H1 (cell line): Measurements from ENCODE around the gene PIK3CA. TPM values are rescaled to one million over a fixed set of nuclear protein-coding genes. Genes with fewer than 3 reads are reported as not detected.

Experiments
- CTCF ChIA-PET: fragments of 300-600 bp; sonication (Branson Sonifier 250); formaldehyde crosslinking; loops from one replicate; lab custom pipeline; 2021; ENCODE audit not compliant: partially characterized antibody; lab: Charles Lee
- POLR2A ChIA-PET: fragments of 300-600 bp; sonication (Branson Sonifier 250); formaldehyde crosslinking; loops from one replicate; lab custom pipeline; 2021; ENCODE audit warnings: inconsistent platforms; ENCODE audit not compliant: partially characterized antibody; lab: Charles Lee
- DNase-seq, 2 experiments: peaks; one replicate each; pipeline versions ENCODE4 v3.0.0 to v3.0.0-alpha.2; 2010 to 2022; ENCODE audit warnings: low spot score in 2 of 2, low read depth in 1 of 2, mixed read lengths in 1 of 2
- FAIRE-seq: peaks from 2 replicates; lab custom pipeline; 2011; peaks lifted over from hg19 to GRCh38; lab: Jason Lieb, UNC
- H2AFZ ChIP-seq: 2 replicates; pipeline ENCODE4 v1.8.1; 2012; ENCODE audit warnings: low read length, inconsistent platforms
- H2AK5ac ChIP-seq: 2 replicates; pipeline ENCODE4 v1.6.1; 2013; ENCODE audit warnings: low read depth, low read length
- H2BK120ac ChIP-seq: replicated peaks from 2 replicates; pipeline ENCODE3; 2013; ENCODE audit warnings: low read depth, low read length, inconsistent platforms
- H2BK12ac ChIP-seq: 2 replicates; pipeline ENCODE4 v1.6.1; 2013; ENCODE audit warnings: low read depth, low read length
- H2BK15ac ChIP-seq: 2 replicates; pipeline ENCODE4 v1.6.1; 2013; ENCODE audit warnings: low read length
- H2BK20ac ChIP-seq: 2 replicates; pipeline ENCODE4 v1.6.1; 2013; ENCODE audit warnings: low read length
- H2BK5ac ChIP-seq: 2 replicates; pipeline ENCODE4 v1.6.1; 2013; ENCODE audit warnings: low read depth, low read length
- H3K14ac ChIP-seq: 2 replicates; pipeline ENCODE4 v1.6.1; 2013; ENCODE audit warnings: inconsistent platforms; ENCODE audit not compliant: insufficient read length
- H3K18ac ChIP-seq: 2 replicates; pipeline ENCODE4 v1.6.1; 2013; ENCODE audit warnings: low read length; ENCODE audit errors: extremely low read depth
- H3K23ac ChIP-seq: 2 replicates; pipeline ENCODE4 v1.6.1; 2013; ENCODE audit warnings: inconsistent platforms; ENCODE audit not compliant: insufficient read length
- H3K23me2 ChIP-seq: 2 replicates; pipeline ENCODE4 v1.6.1; 2013; ENCODE audit warnings: low read depth, low read length
- H3K27ac ChIP-seq: 2 replicates; pipeline ENCODE4 v1.6.1; 2011; ENCODE audit warnings: low read depth, low read length, inconsistent platforms
- H3K27me3 ChIP-seq, 4 experiments: replicated peaks in 1 of 4; 1 replicate in 1 of 4; 2 replicates in 3 of 4; pipeline versions ENCODE4 v1.6.1 to v1.8.1; 2011 to 2013; ENCODE audit warnings: low read length in 3 of 4, mild to moderate bottlenecking in 3 of 4, inconsistent platforms in 2 of 4, mixed read lengths in 2 of 4, moderate library complexity in 1 of 4; ENCODE audit not compliant: control insufficient read depth in 3 of 4, insufficient read depth in 3 of 4; ENCODE audit errors: extremely low read depth in 1 of 4
- H3K36me3 ChIP-seq, 4 experiments: 2 replicates each; pipeline versions ENCODE4 v1.6.1 to v1.8.1; 2011 to 2013; ENCODE audit warnings: mild to moderate bottlenecking in 4 of 4, low read length in 3 of 4, moderate library complexity in 2 of 4, control low read depth in 1 of 4, inconsistent platforms in 1 of 4; ENCODE audit not compliant: insufficient read depth in 4 of 4, control insufficient read depth in 2 of 4
- H3K4ac ChIP-seq: replicated peaks from 2 replicates; pipeline ENCODE3; 2013; ENCODE audit warnings: low read length, low read depth, mixed read lengths, inconsistent platforms; ENCODE audit not compliant: insufficient read length
- H3K4me1 ChIP-seq, 4 experiments: replicated peaks in 1 of 4; 1 replicate in 1 of 4; 2 replicates in 3 of 4; pipeline versions ENCODE4 v1.6.1 to v1.8.1; 2011 to 2013; ENCODE audit warnings: low read length in 3 of 4, inconsistent platforms in 2 of 4, mixed read lengths in 1 of 4; ENCODE audit not compliant: insufficient read depth in 4 of 4, control insufficient read depth in 3 of 4
- H3K4me2 ChIP-seq, 2 experiments: 2 replicates each; pipeline versions ENCODE4 v1.6.1 to v1.8.1; 2011 to 2013; ENCODE audit warnings: low read depth in 2 of 2, low read length in 2 of 2, control low read depth in 1 of 2, inconsistent platforms in 1 of 2, mild to moderate bottlenecking in 1 of 2; ENCODE audit not compliant: insufficient read depth in 1 of 2
- H3K4me3 ChIP-seq, 4 experiments: fragments of 200-600, 300-600 bp in 1 of 4; sonication (generic), shearing (Covaris generic), sonication (Bioruptor Twin) in 1 of 4; 2 replicates each; pipeline versions ENCODE4 v1.5.1 to v1.8.1; 2011 to 2016; ENCODE audit warnings: low read length in 4 of 4, low read depth in 3 of 4, control low read depth in 2 of 4, inconsistent platforms in 2 of 4, mild to moderate bottlenecking in 2 of 4, mixed read lengths in 1 of 4, moderate library complexity in 1 of 4; ENCODE audit not compliant: insufficient read depth in 2 of 4; ENCODE audit errors: extremely low read depth in 1 of 4
- H3K56ac ChIP-seq: replicated peaks from 2 replicates; pipeline ENCODE3; 2013; ENCODE audit warnings: low read depth, mild to moderate bottlenecking, mixed read lengths, low read length, inconsistent platforms; ENCODE audit not compliant: insufficient read length
- H3K79me1 ChIP-seq: 2 replicates; pipeline ENCODE4 v1.6.1; 2013; ENCODE audit warnings: low read depth, low read length, control low read depth
- H3K79me2 ChIP-seq, 2 experiments: 2 replicates each; pipeline versions ENCODE4 v1.6.1 to v1.8.1; 2012 to 2013; ENCODE audit warnings: low read length in 2 of 2, mild to moderate bottlenecking in 2 of 2, inconsistent platforms in 1 of 2; ENCODE audit not compliant: insufficient read depth in 2 of 2, control insufficient read depth in 1 of 2
- H3K9ac ChIP-seq, 4 experiments: replicated peaks in 1 of 4; 1 replicate in 1 of 4; 2 replicates in 3 of 4; pipeline versions ENCODE4 v1.6.1 to v1.8.1; 2011 to 2013; ENCODE audit warnings: low read depth in 3 of 4, low read length in 3 of 4, control low read depth in 2 of 4, mild to moderate bottlenecking in 2 of 4, moderate library complexity in 2 of 4, inconsistent platforms in 1 of 4; ENCODE audit errors: extremely low read depth in 1 of 4
- H3K9me3 ChIP-seq, 2 experiments: 2 replicates each; pipeline versions ENCODE4 v1.6.1 to v1.8.1; 2012 to 2013; ENCODE audit warnings: mild to moderate bottlenecking in 2 of 2, moderate library complexity in 2 of 2, control low read depth in 1 of 2, inconsistent platforms in 1 of 2, low read depth in 1 of 2, low read length in 1 of 2, mixed read lengths in 1 of 2; ENCODE audit not compliant: insufficient read depth in 2 of 2
- H4K20me1 ChIP-seq, 2 experiments: replicated peaks in 1 of 2; 2 replicates each; pipeline versions ENCODE3 to v1.8.1; 2011 to 2013; ENCODE audit warnings: inconsistent platforms in 2 of 2, low read length in 2 of 2, mild to moderate bottlenecking in 1 of 2; ENCODE audit not compliant: insufficient read depth in 2 of 2, control insufficient read depth in 1 of 2
- H4K5ac ChIP-seq: 2 replicates; pipeline ENCODE4 v1.6.1; 2013; ENCODE audit warnings: low read length, low read depth, mixed read lengths, inconsistent platforms; ENCODE audit not compliant: insufficient read length
- H4K8ac ChIP-seq: 2 replicates; pipeline ENCODE4 v1.8.0; 2013; ENCODE audit warnings: mild to moderate bottlenecking, moderate library complexity, low read length, inconsistent platforms; ENCODE audit not compliant: insufficient read depth; ENCODE audit errors: extremely low read depth
- H4K91ac ChIP-seq: replicated peaks from 2 replicates; pipeline ENCODE3; 2013; ENCODE audit warnings: low read length, mixed read lengths, inconsistent platforms; ENCODE audit not compliant: insufficient read length
- ASH2L ChIP-seq: fragments of 200-600, 300-600 bp; sonication (generic); IDR thresholded peaks from one replicate; pipeline ENCODE4 v1.7.1; 2017; ENCODE audit warnings: low read length
- HDAC6 ChIP-seq: IDR thresholded peaks from one replicate; pipeline ENCODE4 v1.7.1; 2012; ENCODE audit warnings: low read depth, mild to moderate bottlenecking, inconsistent platforms, low read length, moderate library complexity
- JUND ChIP-seq: IDR thresholded peaks from 2 replicates; pipeline ENCODE4 v1.6.1; 2011; ENCODE audit warnings: mild to moderate bottlenecking, improper control_type of control experiment, low read length
- KDM5A ChIP-seq: fragments of 200-600 bp; IDR thresholded peaks from 2 replicates; pipeline ENCODE4 v1.7.1; 2012; ENCODE audit warnings: mild to moderate bottlenecking, low read length, inconsistent platforms, mixed read lengths
- MAFK ChIP-seq: IDR thresholded peaks from 2 replicates; pipeline ENCODE4 v1.6.1; 2012; ENCODE audit warnings: low read depth, mild to moderate bottlenecking, improper control_type of control experiment, low read length
- POLR2AphosphoS5 ChIP-seq: IDR thresholded peaks from 2 replicates; pipeline ENCODE4 v1.6.1; 2011; ENCODE audit warnings: low read depth, low read length
- RNF2 ChIP-seq: fragments of 200-900, 300-1000 bp; sonication (generic); IDR thresholded peaks from 2 replicates; pipeline ENCODE4 v1.7.1; 2016; ENCODE audit warnings: borderline replicate concordance, low read depth, mild to moderate bottlenecking, antibody characterized with exemption, low read length; ENCODE audit not compliant: poor library complexity, severe bottlenecking; ENCODE audit errors: missing control alignments
- RXRA ChIP-seq: IDR thresholded peaks from 2 replicates; pipeline ENCODE4 v1.6.1; 2011; ENCODE audit warnings: low read depth, mild to moderate bottlenecking, low read length, moderate library complexity; ENCODE audit not compliant: insufficient read depth
- SP1 ChIP-seq: IDR thresholded peaks from 2 replicates; pipeline ENCODE4 v1.6.1; 2011; ENCODE audit warnings: low read depth, low read length
- SRF ChIP-seq: IDR thresholded peaks from 2 replicates; pipeline ENCODE4 v1.6.1; 2011; ENCODE audit warnings: mild to moderate bottlenecking, low read depth, low read length, moderate library complexity
- TAF1 ChIP-seq: IDR thresholded peaks from 2 replicates; pipeline ENCODE4 v1.6.1; 2011; ENCODE audit warnings: mild to moderate bottlenecking, low read depth, low read length
- TCF12 ChIP-seq: IDR thresholded peaks from 2 replicates; pipeline ENCODE4 v1.6.1; 2011; ENCODE audit warnings: low read depth, mild to moderate bottlenecking, low read length
- TEAD4 ChIP-seq: IDR thresholded peaks from 2 replicates; pipeline ENCODE4 v1.6.1; 2012; ENCODE audit warnings: low read depth, low read length, inconsistent platforms, mixed read lengths
- WGBS, 2 experiments: shearing (Covaris generic) in 1 of 2; methylation state at CpG; one replicate each; pipeline versions ENCODE4 v1.1.6 to v1.1.7; 2013 to 2015; ENCODE audit warnings: low lambda C conversion rate in 2 of 2, mixed read lengths in 2 of 2, inconsistent platforms in 1 of 2, low coverage in 1 of 2, missing lambda C conversion rate in 1 of 2; ENCODE audit not compliant: insufficient replicate concordance in 2 of 2, insufficient coverage in 1 of 2, insufficient read length in 1 of 2; ENCODE audit errors: extremely low coverage in 1 of 2, missing lambda C conversion rate in 1 of 2; 5-methylcytosine and 5-hydroxymethylcytosine counted together
- polyA plus RNA-seq, 7 experiments: library from polyadenylated mRNA; depleted of rRNA in 3 of 7; stranded (reverse) in 5 of 7; unstranded in 2 of 7; fragments of >200 nt in 5 of 7; fragments of 200-250 nt in 2 of 7; gene quantifications; 1 replicate in 5 of 7; 2 replicates in 1 of 7; 4 replicates in 1 of 7; pipeline versions ENCODE4 v1.2.1 to v1.2.3, GENCODE V29; 2011 to 2013; ENCODE audit warnings: missing spikeins in 2 of 7, mixed read lengths in 2 of 7
- total RNA-seq: library from RNA; stranded (reverse); fragmentation: NEBNext Ultra II Directional; extraction: Animal tissue kit (Norgen Biotek cat#: 25700); gene quantifications from 2 replicates; pipeline ENCODE4 v1.2.1, GENCODE V29; 2021
- TF ChIP-seq, protein P1 (sequence below): IDR thresholded peaks from 2 replicates; pipeline ENCODE4 v1.6.1; 2012; ENCODE audit warnings: inconsistent platforms

The PIK3CA gene
- total and polyA plus RNA-seq, 2 of the 8 experiments (the other 6 are each of a cell fraction or from before 2014, with no cell fraction given): 1.6 to 11.3 TPM

- H3K36me3 ChIP-seq: no peaks in the 10 kb centered on the region
- H4K8ac ChIP-seq: no peak overlapping the region
- FAIRE-seq: no peak
- POLR2A ChIA-PET: no interaction called here
- no peak overlapping the region for H2BK12ac ChIP-seq
- no peak overlapping the region for H2BK20ac ChIP-seq
- H3K27me3 ChIP-seq: no peaks in the 10 kb centered on the region
- no peak overlapping the region for H2BK120ac ChIP-seq
- H3K4me2 ChIP-seq: no peak overlapping the region
- no peak overlapping the region for H3K4me3 ChIP-seq
- no peak overlapping the region for H2AK5ac ChIP-seq
- H3K79me2 ChIP-seq: no peaks in the 10 kb centered on the region
- peaks cover 0 to 2% (median 0%) of the 10 kb centered on the region in 4 experiments; a peak in 1 of 7 replicates for H3K4me1 ChIP-seq
- H4K5ac ChIP-seq: no peak overlapping the region
- H2BK15ac ChIP-seq: no peak overlapping the region
- CTCF ChIA-PET: interaction anchor here (1.0 to 1.3 kb wide), 2 partner anchors 11 to 201 kb away, joined by 3 to 4 read pairs; no protein-coding TSS in a partner anchor
- no peaks in the 10 kb centered on the region for H3K79me1 ChIP-seq
- H2BK5ac ChIP-seq: no peak overlapping the region
- no peaks in the 10 kb centered on the region for H4K20me1 ChIP-seq
- no peak overlapping the region for H3K27ac ChIP-seq
- no peaks in the 10 kb centered on the region for H3K9me3 ChIP-seq
- H3K14ac ChIP-seq: no peak overlapping the region
- no peak overlapping the region for H3K56ac ChIP-seq
- H3K23ac ChIP-seq: no peak overlapping the region
- no peak for DNase-seq
- H4K91ac ChIP-seq: no peak overlapping the region
- H2AFZ ChIP-seq: no peak overlapping the region
- H3K23me2 ChIP-seq: no peaks in the 10 kb centered on the region
- WGBS, 2 experiments: 86% methylated on average over 4 of the region's 4 CpGs; no CpG with 5 or more reads in 1 of the 2 experiments
- H3K9ac ChIP-seq: no peak overlapping the region
- H3K18ac ChIP-seq: no peak overlapping the region
- no peak overlapping the region for H3K4ac ChIP-seq
- TF ChIP-seq TEAD4 (no peak), TAF1 (no peak), SRF (no peak), RXRA (no peak), HDAC6 (no peak), RNF2 (no peak), ASH2L (no peak), POLR2AphosphoS5 (no peak), KDM5A (no peak), TCF12 (no peak), SP1 (no peak), MAFK (no peak), JUND (no peak)
- TF ChIP-seq, protein P1, sequence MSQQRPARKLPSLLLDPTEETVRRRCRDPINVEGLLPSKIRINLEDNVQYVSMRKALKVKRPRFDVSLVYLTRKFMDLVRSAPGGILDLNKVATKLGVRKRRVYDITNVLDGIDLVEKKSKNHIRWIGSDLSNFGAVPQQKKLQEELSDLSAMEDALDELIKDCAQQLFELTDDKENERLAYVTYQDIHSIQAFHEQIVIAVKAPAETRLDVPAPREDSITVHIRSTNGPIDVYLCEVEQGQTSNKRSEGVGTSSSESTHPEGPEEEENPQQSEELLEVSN: no peak
These were observed 121.1 kb downstream of the PIK3CA start for GRCh38 chr3:179269152-179269707.
